GM12801 (cell line): ENCODE results near the gene TTYH2.

ENCODE experiments used
- CTCF ChIP-seq: IDR thresholded peaks from one replicate; pipeline ENCODE4 v1.5.1; 2011; ENCODE audit warnings: control low read depth; ENCODE audit not compliant: insufficient read length; ENCODE audit errors: extremely low read depth

Gene TTYH2

GRCh38 chr17:74197801-74198200 is 15.6 kb upstream of the TTYH2 start:
- TF ChIP-seq CTCF = no peak

GRCh38 chr17:74198694-74199093 is 14.7 kb upstream of the TTYH2 start:
- TF ChIP-seq CTCF = no peak

- no peak for TF ChIP-seq CTCF
Measured at GRCh38 chr17:74199306-74200092, 13.9 kb upstream of the TTYH2 start.

GRCh38 chr17:74200112-74200511 is 13.3 kb upstream of the TTYH2 start:
- no peak for TF ChIP-seq CTCF

- no peak for TF ChIP-seq CTCF
Measured at GRCh38 chr17:74201250-74201649, 12.1 kb upstream of the TTYH2 start.

GRCh38 chr17:74201948-74202347 is 11.4 kb upstream of the TTYH2 start:
- TF ChIP-seq CTCF = no peak

- no peak for TF ChIP-seq CTCF
Measured at GRCh38 chr17:74202938-74203337, 10.4 kb upstream of the TTYH2 start.
